Measurements from ENCODE around the gene CHTF8. TPM values are rescaled to one million over a fixed set of nuclear protein-coding genes. Genes with fewer than 3 reads are reported as not detected.

CHTF8 gene
- total and polyA plus RNA-seq, 10 of the 15 experiments (the other 5 are each of a cell fraction or from before 2014, with no cell fraction given): 18.5 to 159 (median 102) TPM

DNA sequence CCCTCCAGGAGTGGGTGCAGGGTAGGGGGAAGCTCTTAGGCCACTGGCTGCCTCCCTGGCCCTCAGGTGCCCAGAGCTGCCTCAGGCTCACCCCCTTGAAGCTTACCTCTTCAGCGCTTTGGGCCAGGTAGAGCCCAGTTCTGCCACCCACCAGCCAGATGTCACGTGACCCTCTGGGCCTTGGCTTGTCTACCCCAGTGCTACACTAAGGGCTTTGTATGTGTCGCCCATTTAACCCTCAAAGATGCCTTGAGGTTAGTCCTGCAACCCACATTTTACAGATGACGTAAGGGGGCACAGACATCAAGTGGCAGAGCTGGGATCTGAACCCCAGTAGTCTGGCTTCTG lies 23.5 kb downstream of the CHTF8 start (continued):
- TF ChIP-seq PAX8 (IDR thresholded peaks at IDR 0.05) (no peak), JUNB (IDR thresholded peaks at IDR 0.05) (no peak), RAD51 (IDR thresholded peaks at IDR 0.05) (no peak), JUND (IDR thresholded peaks at IDR 0.05; ENCODE audit: low read depth, low read length) (no peak), ATF7 (IDR thresholded peaks at IDR 0.05; ENCODE audit: low read depth) (no peak), ETV6 (conservative IDR thresholded peaks at IDR 0.05 in 1 of 2, IDR thresholded peaks at IDR 0.05 in 1 of 2; ENCODE audit: borderline replicate concordance in 1 of 2, low read depth in 1 of 2) (no peak), ZBED1 (IDR thresholded peaks at IDR 0.05; ENCODE audit: borderline replicate concordance) (no peak), HDAC2 (IDR thresholded peaks at IDR 0.05) (no peak), RCOR1 (conservative IDR thresholded peaks at IDR 0.05; ENCODE audit: low read depth, low read length) (no peak)
- TF ChIP-seq, protein P1, sequence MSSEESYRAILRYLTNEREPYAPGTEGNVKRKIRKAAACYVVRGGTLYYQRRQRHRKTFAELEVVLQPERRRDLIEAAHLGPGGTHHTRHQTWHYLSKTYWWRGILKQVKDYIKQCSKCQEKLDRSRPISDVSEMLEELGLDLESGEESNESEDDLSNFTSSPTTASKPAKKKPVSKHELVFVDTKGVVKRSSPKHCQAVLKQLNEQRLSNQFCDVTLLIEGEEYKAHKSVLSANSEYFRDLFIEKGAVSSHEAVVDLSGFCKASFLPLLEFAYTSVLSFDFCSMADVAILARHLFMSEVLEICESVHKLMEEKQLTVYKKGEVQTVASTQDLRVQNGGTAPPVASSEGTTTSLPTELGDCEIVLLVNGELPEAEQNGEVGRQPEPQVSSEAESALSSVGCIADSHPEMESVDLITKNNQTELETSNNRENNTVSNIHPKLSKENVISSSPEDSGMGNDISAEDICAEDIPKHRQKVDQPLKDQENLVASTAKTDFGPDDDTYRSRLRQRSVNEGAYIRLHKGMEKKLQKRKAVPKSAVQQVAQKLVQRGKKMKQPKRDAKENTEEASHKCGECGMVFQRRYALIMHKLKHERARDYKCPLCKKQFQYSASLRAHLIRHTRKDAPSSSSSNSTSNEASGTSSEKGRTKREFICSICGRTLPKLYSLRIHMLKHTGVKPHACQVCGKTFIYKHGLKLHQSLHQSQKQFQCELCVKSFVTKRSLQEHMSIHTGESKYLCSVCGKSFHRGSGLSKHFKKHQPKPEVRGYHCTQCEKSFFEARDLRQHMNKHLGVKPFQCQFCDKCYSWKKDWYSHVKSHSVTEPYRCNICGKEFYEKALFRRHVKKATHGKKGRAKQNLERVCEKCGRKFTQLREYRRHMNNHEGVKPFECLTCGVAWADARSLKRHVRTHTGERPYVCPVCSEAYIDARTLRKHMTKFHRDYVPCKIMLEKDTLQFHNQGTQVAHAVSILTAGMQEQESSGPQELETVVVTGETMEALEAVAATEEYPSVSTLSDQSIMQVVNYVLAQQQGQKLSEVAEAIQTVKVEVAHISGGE (CRISPR knock-in tag; IDR thresholded peaks at IDR 0.05): no peak
- TF ChIP-seq, protein P2, sequence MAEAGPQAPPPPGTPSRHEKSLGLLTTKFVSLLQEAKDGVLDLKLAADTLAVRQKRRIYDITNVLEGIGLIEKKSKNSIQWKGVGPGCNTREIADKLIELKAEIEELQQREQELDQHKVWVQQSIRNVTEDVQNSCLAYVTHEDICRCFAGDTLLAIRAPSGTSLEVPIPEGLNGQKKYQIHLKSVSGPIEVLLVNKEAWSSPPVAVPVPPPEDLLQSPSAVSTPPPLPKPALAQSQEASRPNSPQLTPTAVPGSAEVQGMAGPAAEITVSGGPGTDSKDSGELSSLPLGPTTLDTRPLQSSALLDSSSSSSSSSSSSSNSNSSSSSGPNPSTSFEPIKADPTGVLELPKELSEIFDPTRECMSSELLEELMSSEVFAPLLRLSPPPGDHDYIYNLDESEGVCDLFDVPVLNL (IDR thresholded peaks at IDR 0.05; ENCODE audit: low read depth, low read length): no peak
- TF ChIP-seq, protein P3, sequence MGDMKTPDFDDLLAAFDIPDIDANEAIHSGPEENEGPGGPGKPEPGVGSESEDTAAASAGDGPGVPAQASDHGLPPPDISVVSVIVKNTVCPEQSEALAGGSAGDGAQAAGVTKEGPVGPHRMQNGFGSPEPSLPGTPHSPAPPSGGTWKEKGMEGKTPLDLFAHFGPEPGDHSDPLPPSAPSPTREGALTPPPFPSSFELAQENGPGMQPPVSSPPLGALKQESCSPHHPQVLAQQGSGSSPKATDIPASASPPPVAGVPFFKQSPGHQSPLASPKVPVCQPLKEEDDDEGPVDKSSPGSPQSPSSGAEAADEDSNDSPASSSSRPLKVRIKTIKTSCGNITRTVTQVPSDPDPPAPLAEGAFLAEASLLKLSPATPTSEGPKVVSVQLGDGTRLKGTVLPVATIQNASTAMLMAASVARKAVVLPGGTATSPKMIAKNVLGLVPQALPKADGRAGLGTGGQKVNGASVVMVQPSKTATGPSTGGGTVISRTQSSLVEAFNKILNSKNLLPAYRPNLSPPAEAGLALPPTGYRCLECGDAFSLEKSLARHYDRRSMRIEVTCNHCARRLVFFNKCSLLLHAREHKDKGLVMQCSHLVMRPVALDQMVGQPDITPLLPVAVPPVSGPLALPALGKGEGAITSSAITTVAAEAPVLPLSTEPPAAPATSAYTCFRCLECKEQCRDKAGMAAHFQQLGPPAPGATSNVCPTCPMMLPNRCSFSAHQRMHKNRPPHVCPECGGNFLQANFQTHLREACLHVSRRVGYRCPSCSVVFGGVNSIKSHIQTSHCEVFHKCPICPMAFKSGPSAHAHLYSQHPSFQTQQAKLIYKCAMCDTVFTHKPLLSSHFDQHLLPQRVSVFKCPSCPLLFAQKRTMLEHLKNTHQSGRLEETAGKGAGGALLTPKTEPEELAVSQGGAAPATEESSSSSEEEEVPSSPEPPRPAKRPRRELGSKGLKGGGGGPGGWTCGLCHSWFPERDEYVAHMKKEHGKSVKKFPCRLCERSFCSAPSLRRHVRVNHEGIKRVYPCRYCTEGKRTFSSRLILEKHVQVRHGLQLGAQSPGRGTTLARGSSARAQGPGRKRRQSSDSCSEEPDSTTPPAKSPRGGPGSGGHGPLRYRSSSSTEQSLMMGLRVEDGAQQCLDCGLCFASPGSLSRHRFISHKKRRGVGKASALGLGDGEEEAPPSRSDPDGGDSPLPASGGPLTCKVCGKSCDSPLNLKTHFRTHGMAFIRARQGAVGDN (IDR thresholded peaks at IDR 0.05): no peak

All from GM12878 (cell line).